ENCODE measurements around the gene CNOT3.
A peak's percentile ranks its signal among the peaks of the same experiment; 100 is the strongest.
"Not testable (repeated sequence)": the region's sequence is repeated elsewhere in the genome, so short reads cannot be mapped to it uniquely, and the experiment has no call there.

The CNOT3 gene

GRCh38 chr19:54162884-54163283 lies 25.3 kb downstream of the CNOT3 start:
- peak overlapping the region; percentile 71 for H3K4me3 ChIP-seq (ENCODE audit: low read length)
- DNase-seq (ENCODE audit: low read depth): no peak
- H3K9ac ChIP-seq (ENCODE audit: low read length): no peak overlapping the region
- peaks cover 20% of the 10 kb centered on the region for H3K4me1 ChIP-seq (ENCODE audit: control insufficient read depth, insufficient read depth, low read length)
- peaks cover 4% of the 10 kb centered on the region for H3K36me3 ChIP-seq (ENCODE audit: control insufficient read depth, insufficient read depth, low read length, severe bottlenecking)
- no peaks in the 10 kb centered on the region for H3K9me3 ChIP-seq (ENCODE audit: control insufficient read depth, low read length)
- H3K27me3 ChIP-seq (replicated peaks; ENCODE audit: control insufficient read depth, insufficient read depth, low read length): peaks cover 18% of the 10 kb centered on the region

DNA sequence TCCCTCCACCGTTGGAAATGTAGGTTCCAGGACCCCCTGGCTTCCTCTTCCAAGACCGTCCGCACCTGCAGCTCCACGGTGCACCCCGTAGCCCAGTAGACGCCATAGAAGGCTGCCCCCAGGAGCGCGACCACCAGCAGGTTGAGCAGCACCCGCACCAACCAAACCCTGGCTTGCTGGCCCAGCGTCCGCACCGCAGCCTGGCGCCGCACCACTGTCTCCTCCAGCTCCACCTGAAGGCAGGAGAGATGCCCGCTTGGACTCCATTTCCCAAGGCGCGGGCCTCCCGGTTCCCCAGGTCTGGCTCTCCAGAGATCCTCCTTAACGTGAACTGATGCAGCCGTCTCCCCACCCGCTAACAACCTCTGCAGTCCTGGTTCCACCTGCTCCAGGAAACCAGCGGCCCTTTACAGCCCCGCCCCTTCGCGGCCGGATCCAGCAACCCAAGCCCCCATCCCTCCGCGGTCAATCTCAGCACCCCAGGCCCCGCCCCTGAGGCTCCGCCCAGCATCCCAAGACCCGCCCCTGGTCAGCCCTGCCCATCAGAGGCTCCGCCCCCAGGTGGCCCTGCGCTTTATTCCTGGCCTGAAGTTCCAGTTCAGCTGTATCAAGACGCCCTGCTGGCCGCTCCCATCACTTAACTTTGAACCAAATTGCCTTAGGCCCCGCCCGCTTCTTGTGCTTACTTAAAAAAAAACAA lies 27.0 kb downstream of the CNOT3 start:
- Histone ChIP-seq H3K27me3 (replicated peaks; ENCODE audit: control insufficient read depth, insufficient read depth, low read length) (peaks cover 18% of the 10 kb centered on the region), H3K36me3 (ENCODE audit: control insufficient read depth, insufficient read depth, low read length, severe bottlenecking) (no peaks in the 10 kb centered on the region), H3K9me3 (ENCODE audit: control insufficient read depth, low read length) (no peaks in the 10 kb centered on the region), H3K4me3 (ENCODE audit: low read length) (no peak overlapping the region), H3K9ac (ENCODE audit: low read length) (no peak overlapping the region), H3K4me1 (ENCODE audit: control insufficient read depth, insufficient read depth, low read length) (peaks cover 9% of the 10 kb centered on the region)
- DNase-seq (ENCODE audit: low read depth): peak; percentile 80

DNA sequence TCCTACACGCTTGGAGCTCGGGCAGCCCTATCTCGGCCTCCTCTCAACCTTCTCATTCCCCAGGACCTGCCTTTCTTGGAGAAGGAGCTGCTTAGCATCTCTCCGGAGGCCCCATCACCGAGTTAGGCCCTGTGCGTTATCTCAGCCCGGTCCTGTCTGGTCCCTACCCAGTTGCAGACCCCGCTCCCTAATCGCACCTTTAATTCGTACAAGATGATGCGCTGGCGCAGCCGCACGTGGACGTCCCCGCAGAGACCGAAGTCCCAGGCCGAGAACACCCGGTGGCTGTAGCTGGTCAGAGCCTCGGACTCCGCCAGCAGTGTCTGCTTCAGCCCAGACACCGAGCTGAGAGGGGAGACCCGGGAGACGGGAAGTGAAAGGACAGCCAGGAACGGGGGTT lies 27.7 kb downstream of the CNOT3 start:
- no peaks in the 10 kb centered on the region for H3K36me3 ChIP-seq (ENCODE audit: control insufficient read depth, insufficient read depth, low read length, severe bottlenecking)
- no peak for DNase-seq (ENCODE audit: low read depth)
- peaks cover 18% of the 10 kb centered on the region for H3K27me3 ChIP-seq (replicated peaks; ENCODE audit: control insufficient read depth, insufficient read depth, low read length)
- no peaks in the 10 kb centered on the region for H3K9me3 ChIP-seq (ENCODE audit: control insufficient read depth, low read length)
- no peak overlapping the region for H3K4me3 ChIP-seq (ENCODE audit: low read length)
- no peak overlapping the region for H3K9ac ChIP-seq (ENCODE audit: low read length)
- H3K4me1 ChIP-seq (ENCODE audit: control insufficient read depth, insufficient read depth, low read length): peaks cover 7% of the 10 kb centered on the region

- Histone ChIP-seq H3K9ac (ENCODE audit: low read length) (no peak overlapping the region), H3K27me3 (replicated peaks; ENCODE audit: control insufficient read depth, insufficient read depth, low read length) (peaks cover 18% of the 10 kb centered on the region), H3K4me3 (ENCODE audit: low read length) (no peak overlapping the region), H3K36me3 (ENCODE audit: control insufficient read depth, insufficient read depth, low read length, severe bottlenecking) (no peaks in the 10 kb centered on the region), H3K4me1 (ENCODE audit: control insufficient read depth, insufficient read depth, low read length) (no peaks in the 10 kb centered on the region), H3K9me3 (ENCODE audit: control insufficient read depth, low read length) (no peaks in the 10 kb centered on the region)
- DNase-seq (ENCODE audit: low read depth): peak; percentile 97
These were observed 30.8 kb downstream of the CNOT3 start for GRCh38 chr19:54168174-54168917.

GRCh38 chr19:54169149-54169740 lies 31.7 kb downstream of the CNOT3 start:
- no peaks in the 10 kb centered on the region for H3K36me3 ChIP-seq (ENCODE audit: control insufficient read depth, insufficient read depth, low read length, severe bottlenecking)
- no peaks in the 10 kb centered on the region for H3K4me1 ChIP-seq (ENCODE audit: control insufficient read depth, insufficient read depth, low read length)
- no peak overlapping the region for H3K9ac ChIP-seq (ENCODE audit: low read length)
- no peak for DNase-seq (ENCODE audit: low read depth)
- H3K27me3 ChIP-seq (replicated peaks; ENCODE audit: control insufficient read depth, insufficient read depth, low read length): peaks cover 15% of the 10 kb centered on the region
- no peak overlapping the region for H3K4me3 ChIP-seq (ENCODE audit: low read length)
- no peaks in the 10 kb centered on the region for H3K9me3 ChIP-seq (ENCODE audit: control insufficient read depth, low read length)

GRCh38 chr19:54171736-54172431 lies 34.3 kb downstream of the CNOT3 start:
- not testable (repeated sequence) for H3K9me3 ChIP-seq (ENCODE audit: control insufficient read depth, low read length); H3K9ac ChIP-seq (ENCODE audit: low read length); H3K4me3 ChIP-seq (ENCODE audit: low read length); H3K36me3 ChIP-seq (ENCODE audit: control insufficient read depth, insufficient read depth, low read length, severe bottlenecking); H3K4me1 ChIP-seq (ENCODE audit: control insufficient read depth, insufficient read depth, low read length); H3K27me3 ChIP-seq (replicated peaks; ENCODE audit: control insufficient read depth, insufficient read depth, low read length); DNase-seq (ENCODE audit: low read depth)

DNA sequence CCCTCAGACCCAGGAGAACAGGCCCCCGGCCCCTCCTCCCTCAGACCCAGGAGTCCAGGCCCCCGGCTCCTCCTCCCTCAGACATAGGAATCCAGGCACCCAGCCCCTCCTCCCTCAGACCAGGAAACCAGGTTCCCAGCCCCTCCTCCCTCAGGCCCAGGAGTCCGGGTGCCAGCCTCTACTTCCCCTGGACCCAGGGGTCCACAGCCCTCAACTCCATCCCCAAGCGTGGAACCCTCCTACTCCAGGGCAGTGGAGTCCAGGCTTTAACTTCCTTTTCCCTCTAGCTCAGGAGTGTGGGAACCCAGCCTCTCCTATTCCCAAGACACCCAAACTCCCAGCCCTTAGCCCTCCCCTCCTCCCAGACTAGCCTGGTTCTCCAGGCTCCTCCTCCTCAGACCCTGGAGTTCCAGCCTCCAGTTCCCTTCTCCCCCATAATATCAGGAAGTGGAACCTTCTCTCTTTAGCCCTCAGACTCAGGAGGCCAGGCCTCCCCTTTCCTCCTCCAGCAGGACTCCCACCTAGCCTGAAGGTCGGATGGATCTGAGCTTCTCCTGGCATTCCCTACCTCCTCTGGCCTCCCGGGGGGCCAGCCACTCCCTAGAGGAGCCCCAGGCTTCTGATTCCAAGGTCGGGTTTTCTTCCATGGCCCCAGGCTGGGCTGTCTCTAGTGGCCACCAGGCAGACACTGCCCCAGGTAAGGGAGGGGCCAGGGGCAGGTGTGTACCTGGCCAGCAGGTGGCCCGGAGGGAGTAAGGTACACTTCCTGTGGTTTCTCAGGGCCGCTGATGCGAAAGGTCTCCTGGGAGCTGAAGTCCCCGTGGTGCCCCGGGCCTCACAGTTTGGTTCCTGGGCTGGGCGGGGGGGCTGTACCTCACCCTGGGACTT lies 35.2 kb downstream of the CNOT3 start, which contains the start of gene TMC4:
TSS of gene TMC4 (minus strand) at position 690 of the 888 bp plus-strand sequence. CDS start at position 647, 43 bp downstream.
- Histone ChIP-seq H3K4me3 (ENCODE audit: low read length) (no peak within 1 kb of the TSS), H3K9ac (ENCODE audit: low read length) (no peak within 1 kb of the TSS), H3K4me1 (ENCODE audit: control insufficient read depth, insufficient read depth, low read length) (no peaks in the 10 kb centered on the region), H3K9me3 (ENCODE audit: control insufficient read depth, low read length) (no peaks in the 10 kb centered on the region), H3K27me3 (replicated peaks; ENCODE audit: control insufficient read depth, insufficient read depth, low read length) (no peaks in the 10 kb centered on the region), H3K36me3 (ENCODE audit: control insufficient read depth, insufficient read depth, low read length, severe bottlenecking) (peaks cover 3% of the 10 kb centered on the region)
- no peak for DNase-seq (ENCODE audit: low read depth)

GRCh38 chr19:54173359-54173699 lies 35.8 kb downstream of the CNOT3 start:
- Histone ChIP-seq H3K9me3 (ENCODE audit: control insufficient read depth, low read length) (no peaks in the 10 kb centered on the region), H3K27me3 (replicated peaks; ENCODE audit: control insufficient read depth, insufficient read depth, low read length) (no peaks in the 10 kb centered on the region), H3K36me3 (ENCODE audit: control insufficient read depth, insufficient read depth, low read length, severe bottlenecking) (peaks cover 6% of the 10 kb centered on the region), H3K4me3 (ENCODE audit: low read length) (no peak overlapping the region), H3K9ac (ENCODE audit: low read length) (no peak overlapping the region), H3K4me1 (ENCODE audit: control insufficient read depth, insufficient read depth, low read length) (no peaks in the 10 kb centered on the region)
- DNase-seq (ENCODE audit: low read depth): no peak

- Histone ChIP-seq H3K36me3 (ENCODE audit: control insufficient read depth, insufficient read depth, low read length, severe bottlenecking) (peaks cover 9% of the 10 kb centered on the region), H3K9ac (ENCODE audit: low read length) (no peak overlapping the region), H3K9me3 (ENCODE audit: control insufficient read depth, low read length) (no peaks in the 10 kb centered on the region), H3K4me3 (ENCODE audit: low read length) (no peak overlapping the region), H3K4me1 (ENCODE audit: control insufficient read depth, insufficient read depth, low read length) (no peaks in the 10 kb centered on the region), H3K27me3 (replicated peaks; ENCODE audit: control insufficient read depth, insufficient read depth, low read length) (no peaks in the 10 kb centered on the region)
- DNase-seq (ENCODE audit: low read depth): no peak
These were observed 36.6 kb downstream of the CNOT3 start for GRCh38 chr19:54173951-54174834.

Data from adipocyte (in vitro differentiated cells).